Mucosa of rectum (tissue), 2 donors: ENCODE measurements around the gene CAMSAP2.

Experiments used
- H3K27ac ChIP-seq, 2 donors: one replicate each; pipeline ENCODE4 v1.7.0; 2013; ENCODE audit warnings: inconsistent platforms in 2 of 2, low read depth in 2 of 2, low read length in 2 of 2
- H3K27me3 ChIP-seq, 2 donors: one replicate each; pipeline ENCODE4 v1.7.0; 2013; ENCODE audit warnings: low read length in 2 of 2; ENCODE audit not compliant: control insufficient read depth in 2 of 2, insufficient read depth in 2 of 2
- H3K36me3 ChIP-seq, 2 donors: one replicate each; pipeline ENCODE4 v1.7.0; 2013; ENCODE audit warnings: low read length in 2 of 2; ENCODE audit not compliant: control insufficient read depth in 2 of 2, insufficient read depth in 2 of 2
- H3K4me1 ChIP-seq, 2 donors: one replicate each; pipeline ENCODE4 v1.7.0; 2013; ENCODE audit warnings: low read length in 2 of 2, mild to moderate bottlenecking in 1 of 2; ENCODE audit not compliant: control insufficient read depth in 2 of 2, insufficient read depth in 2 of 2
- H3K4me3 ChIP-seq, 2 donors: one replicate each; pipeline ENCODE4 v1.7.0; 2013; ENCODE audit warnings: low read length in 2 of 2
- H3K9ac ChIP-seq, 2 donors: one replicate each; pipeline ENCODE4 v1.7.0; 2013; ENCODE audit warnings: low read length in 2 of 2, low read depth in 1 of 2, mild to moderate bottlenecking in 1 of 2
- H3K9me3 ChIP-seq, 2 donors: one replicate each; pipeline ENCODE4 v1.7.0; 2013; ENCODE audit warnings: low read length in 2 of 2; ENCODE audit not compliant: control insufficient read depth in 2 of 2
- donor health status: healthy.
- donor health status: Normal muscosa, but diverticular disease.

The CAMSAP2 gene, protein sequence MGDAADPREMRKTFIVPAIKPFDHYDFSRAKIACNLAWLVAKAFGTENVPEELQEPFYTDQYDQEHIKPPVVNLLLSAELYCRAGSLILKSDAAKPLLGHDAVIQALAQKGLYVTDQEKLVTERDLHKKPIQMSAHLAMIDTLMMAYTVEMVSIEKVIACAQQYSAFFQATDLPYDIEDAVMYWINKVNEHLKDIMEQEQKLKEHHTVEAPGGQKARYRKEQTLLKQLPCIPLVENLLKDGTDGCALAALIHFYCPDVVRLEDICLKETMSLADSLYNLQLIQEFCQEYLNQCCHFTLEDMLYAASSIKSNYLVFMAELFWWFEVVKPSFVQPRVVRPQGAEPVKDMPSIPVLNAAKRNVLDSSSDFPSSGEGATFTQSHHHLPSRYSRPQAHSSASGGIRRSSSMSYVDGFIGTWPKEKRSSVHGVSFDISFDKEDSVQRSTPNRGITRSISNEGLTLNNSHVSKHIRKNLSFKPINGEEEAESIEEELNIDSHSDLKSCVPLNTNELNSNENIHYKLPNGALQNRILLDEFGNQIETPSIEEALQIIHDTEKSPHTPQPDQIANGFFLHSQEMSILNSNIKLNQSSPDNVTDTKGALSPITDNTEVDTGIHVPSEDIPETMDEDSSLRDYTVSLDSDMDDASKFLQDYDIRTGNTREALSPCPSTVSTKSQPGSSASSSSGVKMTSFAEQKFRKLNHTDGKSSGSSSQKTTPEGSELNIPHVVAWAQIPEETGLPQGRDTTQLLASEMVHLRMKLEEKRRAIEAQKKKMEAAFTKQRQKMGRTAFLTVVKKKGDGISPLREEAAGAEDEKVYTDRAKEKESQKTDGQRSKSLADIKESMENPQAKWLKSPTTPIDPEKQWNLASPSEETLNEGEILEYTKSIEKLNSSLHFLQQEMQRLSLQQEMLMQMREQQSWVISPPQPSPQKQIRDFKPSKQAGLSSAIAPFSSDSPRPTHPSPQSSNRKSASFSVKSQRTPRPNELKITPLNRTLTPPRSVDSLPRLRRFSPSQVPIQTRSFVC (N-terminal part only)

DNA sequence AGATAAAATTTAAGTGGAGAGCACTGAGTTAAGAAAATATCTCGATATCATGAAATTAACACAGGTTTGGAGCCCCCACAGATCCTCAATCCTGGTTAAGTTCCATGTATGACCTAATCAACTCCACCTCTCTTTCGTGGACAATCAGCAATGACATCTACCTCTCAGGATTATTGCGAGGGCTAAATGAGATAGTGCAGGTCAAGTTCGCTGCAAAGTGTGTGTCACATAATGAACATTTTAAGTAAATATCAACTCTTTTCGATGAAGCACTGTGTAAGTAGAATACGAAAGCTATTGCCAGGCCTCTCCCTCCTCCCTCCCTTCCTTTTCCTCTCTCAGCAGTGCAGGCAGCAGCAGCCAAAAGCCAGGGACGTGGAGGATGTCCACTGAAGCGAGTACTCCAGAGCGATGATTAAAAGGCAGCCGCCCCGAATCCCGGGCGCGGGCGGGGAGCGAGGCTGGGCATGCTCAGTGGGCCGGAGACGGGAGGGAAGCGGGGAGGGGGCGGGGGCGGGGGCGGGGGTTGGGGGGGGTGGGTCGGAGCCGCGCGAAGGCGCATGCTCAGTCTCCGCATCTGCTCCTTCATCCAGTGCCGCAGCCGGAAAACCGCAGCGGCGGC is at the start of gene CAMSAP2:
Gene CAMSAP2, plus strand, starts transcription at position 567 of the 622 bp plus-strand sequence. CDS start 935 bp downstream, outside the sequence.
- peak within 1 kb of the TSS; percentile 95 for H3K27ac ChIP-seq
- peak within 1 kb of the TSS; percentile 75 to 89 for H3K9ac ChIP-seq
- peaks cover 7 to 18% of the 10 kb centered on the region in 2 donors for H3K4me1 ChIP-seq
- no peaks in the 10 kb centered on the region for H3K9me3 ChIP-seq
- H3K36me3 ChIP-seq = no peaks in the 10 kb centered on the region
- H3K27me3 ChIP-seq = no peaks in the 10 kb centered on the region
- H3K4me3 ChIP-seq = peak within 1 kb of the TSS; percentile 89 to 90

DNA sequence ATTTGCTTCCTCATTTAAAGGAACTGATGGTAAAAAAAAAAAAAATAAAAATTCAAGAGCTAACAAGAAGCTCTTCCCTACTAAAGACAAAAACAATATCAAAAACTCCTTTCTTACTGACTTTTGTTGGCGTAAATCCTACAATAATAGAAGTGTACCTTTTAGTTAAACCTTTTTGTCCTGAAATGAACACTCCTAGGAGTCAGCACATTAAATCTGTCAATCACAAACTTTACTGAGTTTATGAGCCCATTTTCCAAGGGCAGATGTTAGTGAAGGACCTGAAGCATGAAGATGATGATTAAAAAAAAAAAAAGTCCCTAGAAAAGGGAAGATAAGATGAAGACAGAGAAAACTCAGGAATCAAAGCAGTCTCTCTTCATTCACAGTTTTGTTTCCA is 46.4 kb upstream of the CAMSAP2 start:
- H3K4me3 ChIP-seq = no peak overlapping the region
- no peaks in the 10 kb centered on the region for H3K36me3 ChIP-seq
- H3K4me1 ChIP-seq = no peaks in the 10 kb centered on the region
- no peaks in the 10 kb centered on the region for H3K9me3 ChIP-seq
- H3K27ac ChIP-seq = no peak overlapping the region
- H3K9ac ChIP-seq = no peak overlapping the region
- no peaks in the 10 kb centered on the region for H3K27me3 ChIP-seq

DNA sequence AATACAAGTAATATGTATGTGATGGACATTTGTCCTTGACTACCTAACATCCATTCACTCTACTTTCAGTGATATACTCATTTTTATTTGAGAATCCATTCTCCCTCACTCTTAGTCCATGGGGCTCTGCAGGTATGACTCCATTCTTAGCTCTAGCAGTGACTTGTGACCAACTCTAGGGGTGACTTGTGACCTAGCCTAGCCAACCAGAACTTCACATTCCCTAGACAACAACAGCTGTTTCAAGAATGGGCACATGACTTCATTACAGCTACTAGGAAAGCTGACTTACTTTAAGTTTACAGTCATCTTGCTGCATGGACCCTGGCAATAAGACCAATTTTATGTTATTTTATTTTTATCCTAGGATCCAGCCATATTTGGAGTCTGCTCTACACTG is 45.4 kb upstream of the CAMSAP2 start:
- no peaks in the 10 kb centered on the region for H3K27me3 ChIP-seq
- no peaks in the 10 kb centered on the region for H3K36me3 ChIP-seq
- H3K4me3 ChIP-seq = no peak overlapping the region
- no peak overlapping the region for H3K9ac ChIP-seq
- H3K27ac ChIP-seq = no peak overlapping the region
- H3K4me1 ChIP-seq = no peaks in the 10 kb centered on the region
- no peaks in the 10 kb centered on the region for H3K9me3 ChIP-seq

DNA sequence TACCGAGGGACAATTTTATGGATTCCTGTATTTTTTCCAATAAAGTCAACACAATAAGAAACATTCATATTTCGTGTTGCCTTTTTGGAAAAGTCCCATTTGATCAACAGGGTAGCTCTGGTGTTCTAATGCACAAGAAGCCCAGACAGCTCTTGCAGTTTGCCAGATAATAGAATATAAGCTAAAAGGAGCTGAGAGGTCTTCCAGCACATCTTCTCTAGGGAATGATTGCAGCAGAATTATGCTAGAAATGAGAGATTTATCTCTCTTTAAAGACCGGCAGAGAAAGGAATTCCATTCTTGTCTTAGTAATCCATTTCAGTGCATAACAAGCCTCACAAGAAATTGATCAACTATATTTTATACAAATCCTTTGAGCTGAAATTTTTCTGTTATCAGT is 44.0 kb upstream of the CAMSAP2 start:
- Histone ChIP-seq H3K27me3 (no peaks in the 10 kb centered on the region), H3K4me1 (no peaks in the 10 kb centered on the region), H3K36me3 (no peaks in the 10 kb centered on the region), H3K27ac (no peak overlapping the region), H3K4me3 (no peak overlapping the region), H3K9ac (no peak overlapping the region), H3K9me3 (no peaks in the 10 kb centered on the region)

DNA sequence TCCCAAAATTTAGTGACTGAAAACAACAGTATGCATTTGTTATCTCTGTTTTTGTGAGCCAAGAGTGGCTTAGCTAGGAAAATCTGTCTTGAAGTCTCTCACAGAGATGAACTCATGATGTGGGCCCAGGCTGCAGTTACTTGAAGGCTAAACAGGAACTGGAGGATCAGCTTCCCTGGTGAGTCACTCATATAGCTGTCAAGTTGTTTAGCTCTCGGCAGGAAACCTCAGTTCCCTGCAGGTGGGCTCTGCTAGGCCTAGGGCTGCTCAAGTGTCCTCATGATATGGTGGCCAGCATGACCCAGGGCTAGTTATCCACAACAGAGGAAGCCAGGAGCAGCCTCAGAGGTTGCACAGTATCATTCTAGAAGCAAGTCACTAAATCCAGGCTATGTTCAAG is 38.8 kb upstream of the CAMSAP2 start:
- H3K9ac ChIP-seq = no peak overlapping the region
- H3K4me3 ChIP-seq = no peak overlapping the region
- no peaks in the 10 kb centered on the region for H3K36me3 ChIP-seq
- H3K4me1 ChIP-seq = no peaks in the 10 kb centered on the region
- no peaks in the 10 kb centered on the region for H3K27me3 ChIP-seq
- no peak overlapping the region for H3K27ac ChIP-seq
- no peaks in the 10 kb centered on the region for H3K9me3 ChIP-seq

DNA sequence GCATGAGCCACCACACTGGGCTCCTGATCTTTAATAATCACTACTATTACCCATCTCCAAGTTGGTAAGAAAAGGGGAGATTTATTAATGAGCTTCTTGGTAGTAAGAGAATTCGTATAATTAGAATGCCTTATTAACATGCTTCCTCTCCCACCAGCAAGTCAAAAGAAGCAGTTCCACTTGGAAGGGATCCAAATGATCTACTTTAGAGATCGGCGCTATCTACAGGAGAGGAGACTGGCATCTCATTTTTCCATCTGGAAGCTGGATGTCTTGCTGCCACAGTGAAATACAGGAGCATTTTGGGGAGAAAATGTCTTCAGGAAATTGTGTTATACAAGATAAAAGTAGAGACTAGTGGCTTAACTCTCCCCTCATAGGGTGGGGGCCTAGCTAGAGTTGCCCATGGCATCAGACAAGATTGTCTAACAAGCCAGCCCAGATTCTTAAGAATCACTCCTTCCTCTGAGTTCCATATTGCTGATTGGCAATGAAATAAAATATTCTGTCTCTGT is 33.6 kb upstream of the CAMSAP2 start:
- H3K4me1 ChIP-seq = no peaks in the 10 kb centered on the region
- no peak overlapping the region for H3K4me3 ChIP-seq
- H3K27ac ChIP-seq = no peak overlapping the region
- no peaks in the 10 kb centered on the region for H3K36me3 ChIP-seq
- H3K27me3 ChIP-seq = no peaks in the 10 kb centered on the region
- no peaks in the 10 kb centered on the region for H3K9me3 ChIP-seq
- no peak overlapping the region for H3K9ac ChIP-seq

DNA sequence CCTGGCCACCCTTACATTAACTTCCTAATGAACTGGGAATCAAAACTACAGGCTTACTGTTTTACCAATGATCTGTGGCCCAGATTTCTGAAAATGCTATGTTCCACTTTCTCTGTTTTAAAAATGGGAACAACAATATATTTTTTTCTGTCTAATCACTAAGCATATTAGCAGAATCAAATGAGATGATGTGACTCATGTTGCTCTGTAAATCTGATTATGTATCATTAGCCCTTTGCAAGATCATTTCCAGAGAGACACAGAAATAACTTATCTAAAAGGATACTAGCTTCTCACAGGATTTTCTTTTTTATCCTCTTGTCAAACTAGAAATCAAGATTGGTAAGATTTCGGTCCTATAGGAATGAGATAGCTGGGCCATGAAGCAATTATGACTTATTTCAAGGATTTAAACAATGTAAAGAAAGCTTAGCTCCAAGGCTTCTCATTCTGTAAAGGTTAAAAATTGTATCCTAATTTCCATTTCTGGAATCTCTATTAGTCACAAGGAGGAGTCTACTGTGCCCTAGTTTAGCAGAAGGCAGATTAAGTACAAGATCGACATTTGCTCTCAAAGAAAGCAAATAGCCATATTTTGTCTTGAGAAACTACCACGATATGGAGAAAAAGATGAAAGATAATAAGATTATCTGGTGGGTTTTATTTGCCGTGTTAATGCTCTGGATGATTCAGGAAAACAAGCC is 32.4 kb upstream of the CAMSAP2 start:
- no peaks in the 10 kb centered on the region for H3K4me1 ChIP-seq
- H3K4me3 ChIP-seq = no peak overlapping the region
- H3K27me3 ChIP-seq = no peaks in the 10 kb centered on the region
- no peak overlapping the region for H3K9ac ChIP-seq
- H3K27ac ChIP-seq = no peak overlapping the region
- H3K9me3 ChIP-seq = no peaks in the 10 kb centered on the region
- no peaks in the 10 kb centered on the region for H3K36me3 ChIP-seq

DNA sequence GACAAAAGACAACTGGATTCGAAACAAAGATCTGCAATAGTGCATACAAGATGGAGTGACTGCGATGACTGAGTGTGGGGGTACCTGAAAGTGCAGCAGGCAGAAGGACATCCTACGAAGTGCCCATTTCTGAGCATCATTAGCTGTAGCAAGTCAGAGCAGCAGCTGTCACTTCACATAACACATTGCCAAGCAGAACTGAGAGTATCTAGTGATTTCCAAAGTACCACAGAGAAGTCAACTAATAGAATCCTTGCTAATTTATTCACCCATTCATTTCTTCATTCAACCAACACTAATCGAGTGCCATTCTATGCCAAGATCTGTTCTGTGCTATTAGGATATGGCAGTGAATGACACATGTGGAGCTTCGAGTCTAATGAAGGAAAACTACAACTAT is 31.6 kb upstream of the CAMSAP2 start:
- Histone ChIP-seq H3K27ac (no peak overlapping the region), H3K4me3 (no peak overlapping the region), H3K9me3 (no peaks in the 10 kb centered on the region), H3K9ac (no peak overlapping the region), H3K36me3 (no peaks in the 10 kb centered on the region), H3K27me3 (no peaks in the 10 kb centered on the region), H3K4me1 (no peaks in the 10 kb centered on the region)

DNA sequence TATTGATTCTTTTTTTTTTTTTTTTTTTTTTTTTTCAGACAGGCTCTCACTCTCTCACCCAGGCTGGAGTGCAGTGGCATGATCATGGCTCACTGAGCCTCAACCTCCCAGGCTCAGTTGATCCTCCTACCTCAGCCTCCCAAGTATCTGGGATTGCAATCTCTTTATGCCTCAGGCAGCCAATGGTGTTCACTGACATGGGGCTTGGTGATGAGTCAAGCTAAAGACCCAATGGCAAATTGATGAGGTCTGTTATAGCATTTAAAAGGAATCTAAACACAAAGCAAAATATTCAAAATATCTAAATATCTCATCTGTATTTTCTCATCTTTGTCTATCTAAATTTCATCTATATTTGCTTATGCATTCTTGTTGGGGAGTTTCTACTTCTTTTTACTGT is 30.5 kb upstream of the CAMSAP2 start:
- H3K4me1 ChIP-seq = no peaks in the 10 kb centered on the region
- H3K9ac ChIP-seq = no peak overlapping the region
- no peaks in the 10 kb centered on the region for H3K9me3 ChIP-seq
- H3K27me3 ChIP-seq = no peaks in the 10 kb centered on the region
- no peak overlapping the region for H3K27ac ChIP-seq
- no peaks in the 10 kb centered on the region for H3K36me3 ChIP-seq
- no peak overlapping the region for H3K4me3 ChIP-seq
